GM12801 (cell line): ENCODE measurements around the gene PITPNM3.

Experiments used
- CTCF ChIP-seq: IDR thresholded peaks from one replicate; pipeline ENCODE4 v1.5.1; 2011; ENCODE audit warnings: control low read depth; ENCODE audit not compliant: insufficient read length; ENCODE audit errors: extremely low read depth

PITPNM3 gene

GRCh38 chr17:6465206-6466003 lies 91.0 kb downstream of the PITPNM3 start:
- no peak for TF ChIP-seq CTCF

GRCh38 chr17:6464446-6465041 lies 91.8 kb downstream of the PITPNM3 start:
- no peak for TF ChIP-seq CTCF

- no peak for TF ChIP-seq CTCF
These were observed 92.5 kb downstream of the PITPNM3 start for GRCh38 chr17:6463616-6464445.

- TF ChIP-seq CTCF = no peak
These were observed 93.7 kb downstream of the PITPNM3 start for GRCh38 chr17:6462692-6463091.

GRCh38 chr17:6461792-6462524 lies 94.4 kb downstream of the PITPNM3 start:
- TF ChIP-seq CTCF = no peak

GRCh38 chr17:6461246-6461645 lies 95.1 kb downstream of the PITPNM3 start:
- TF ChIP-seq CTCF = no peak

GRCh38 chr17:6460531-6461161 lies 95.7 kb downstream of the PITPNM3 start:
- TF ChIP-seq CTCF = no peak
